MG63 (cell line): Measurements from ENCODE around the gene MDM4. TPM values are rescaled to one million over a fixed set of nuclear protein-coding genes. Genes with fewer than 3 reads are reported as not detected.
"Not testable (repeated sequence)": the region's sequence is repeated elsewhere in the genome, so short reads cannot be mapped to it uniquely, and the experiment has no call there.

Experiments used
- DNase-seq: peaks from one replicate; pipeline ENCODE4 v3.0.0-alpha.2; 2020
- H3K27me3 ChIP-seq: fragments of 250-450 bp; sonication (Bioruptor Pico); 2 replicates; pipeline ENCODE4 v1.5.1; 2020; ENCODE audit warnings: mild to moderate bottlenecking, moderate library complexity
- H3K36me3 ChIP-seq: fragments of 250-450 bp; sonication (Bioruptor Pico); 2 replicates; pipeline ENCODE4 v1.5.1; 2020; ENCODE audit warnings: mild to moderate bottlenecking, moderate library complexity
- H3K4me3 ChIP-seq: fragments of 250-450 bp; sonication (Bioruptor Pico); 2 replicates; pipeline ENCODE4 v1.5.1; 2020; ENCODE audit warnings: mild to moderate bottlenecking, moderate library complexity
- H3K9me3 ChIP-seq: fragments of 250-450 bp; sonication (Bioruptor Pico); 2 replicates; pipeline ENCODE4 v1.5.1; 2020; ENCODE audit warnings: mild to moderate bottlenecking, moderate library complexity
- total RNA-seq: library from RNA; depleted of rRNA; stranded (reverse); fragments of >200 nt; shearing (Covaris generic); gene quantifications from 2 replicates; pipeline ENCODE4 v1.2.3, GENCODE V29; 2014; ENCODE audit warnings: low replicate concordance

MDM4 gene
- total RNA-seq, 1 experiment from 2014 or later, result 6.6 TPM

DNA sequence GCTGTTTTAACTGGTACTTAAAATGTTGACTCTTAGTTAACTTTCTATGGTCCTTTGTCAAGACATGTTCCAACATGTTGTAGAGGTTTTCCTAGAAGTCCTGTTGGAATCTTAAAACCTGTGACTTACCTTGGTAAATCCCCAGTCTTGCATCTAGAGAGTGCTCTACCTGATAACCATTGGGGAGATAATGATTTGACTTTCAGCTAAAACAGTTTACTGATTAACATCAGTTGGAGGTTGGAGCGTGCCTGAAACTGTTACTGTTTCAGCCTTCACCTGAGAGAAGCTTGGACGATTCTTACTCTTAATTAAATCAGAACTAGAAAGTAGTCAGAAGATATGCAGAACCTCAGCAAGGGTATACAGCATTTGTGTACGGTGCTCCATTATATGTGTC, 8.8 kb downstream of the MDM4 start:
- no peak for DNase-seq
- H3K36me3 ChIP-seq, result peaks cover 92% of the 10 kb centered on the region
- no peak overlapping the region for H3K4me3 ChIP-seq
- H3K9me3 ChIP-seq, result peaks cover 10% of the 10 kb centered on the region
- H3K27me3 ChIP-seq, result no peaks in the 10 kb centered on the region

DNA sequence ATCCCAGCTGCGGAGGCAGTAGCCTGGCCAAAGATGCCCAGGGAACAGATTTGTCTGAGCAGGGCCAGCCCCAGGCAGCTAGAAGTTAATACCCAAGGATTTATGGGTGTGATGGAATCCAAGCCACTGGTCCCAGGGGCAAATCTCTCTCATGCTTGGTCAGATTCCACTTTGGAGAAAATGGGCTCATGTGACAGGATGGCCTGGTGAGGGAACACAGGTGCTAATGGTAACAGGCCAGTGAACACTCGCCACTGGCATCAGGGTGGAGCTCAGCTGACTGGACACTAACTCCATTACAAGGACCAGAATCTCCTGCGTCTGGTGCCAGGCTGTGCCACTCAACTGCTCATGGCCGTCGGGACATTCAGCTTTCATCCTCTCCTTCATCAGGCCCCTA, 12.0 kb downstream of the MDM4 start:
- Histone ChIP-seq H3K9me3 (0 out of 2 replicates have a peak, but pooled peaks cover 3% of the 10 kb centered on the region), H3K4me3 (no peak overlapping the region), H3K27me3 (no peaks in the 10 kb centered on the region), H3K36me3 (peaks cover 93% of the 10 kb centered on the region)
- no peak for DNase-seq

DNA sequence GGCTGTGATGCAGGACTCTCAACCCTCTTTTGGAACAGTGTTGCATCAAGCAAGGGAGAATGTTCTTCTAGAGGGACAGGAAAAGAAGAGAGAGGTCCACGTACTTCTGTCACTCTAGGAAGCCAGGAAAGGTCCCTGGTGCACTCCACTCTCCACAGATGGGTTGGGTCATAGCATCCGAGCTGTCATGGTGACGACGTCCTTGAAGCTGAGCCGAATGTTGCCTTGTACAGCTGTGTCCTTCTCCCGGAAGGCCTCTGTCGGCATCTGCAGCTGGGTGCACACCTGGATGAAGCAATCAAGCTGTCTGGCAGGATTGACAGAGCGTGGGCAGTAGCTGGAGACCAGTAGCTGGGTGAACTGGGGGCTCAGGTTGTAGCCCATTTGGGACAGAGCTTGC, 12.5 kb downstream of the MDM4 start:
- no peak for DNase-seq
- no peaks in the 10 kb centered on the region for H3K27me3 ChIP-seq
- 0 out of 2 replicates have a peak, but pooled peaks cover under 1% of the 10 kb centered on the region for H3K9me3 ChIP-seq
- H3K4me3 ChIP-seq, result no peak overlapping the region
- peaks cover 93% of the 10 kb centered on the region for H3K36me3 ChIP-seq

DNA sequence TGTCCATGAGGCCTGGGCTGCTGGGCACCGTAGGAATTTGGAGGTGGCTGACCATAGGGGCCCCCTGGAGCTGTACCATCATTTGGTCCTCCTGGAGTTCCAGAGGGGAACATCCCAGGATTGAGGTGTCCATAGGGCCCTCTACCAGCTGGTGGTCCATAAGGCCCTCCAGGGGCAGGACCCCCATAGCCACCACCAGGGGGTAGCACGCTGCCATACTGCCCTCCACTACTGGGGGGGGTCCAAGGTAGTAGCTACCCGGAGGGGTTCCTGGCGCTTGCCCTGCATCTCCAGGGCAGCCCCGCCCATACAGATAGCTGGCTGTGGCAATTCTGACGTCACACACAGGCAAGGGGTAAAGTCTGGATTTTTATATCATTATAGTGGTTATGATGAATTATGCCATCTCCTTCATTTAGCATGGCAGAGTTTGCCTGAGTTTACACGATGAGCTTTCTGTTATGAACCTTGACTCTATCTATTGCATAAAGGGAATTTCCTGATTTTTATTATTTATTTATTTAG, 13.2 kb downstream of the MDM4 start:
- no peak overlapping the region for H3K4me3 ChIP-seq
- H3K36me3 ChIP-seq, result peaks cover 91% of the 10 kb centered on the region
- H3K9me3 ChIP-seq, result no peaks in the 10 kb centered on the region
- H3K27me3 ChIP-seq, result no peaks in the 10 kb centered on the region
- DNase-seq, result no peak

DNA sequence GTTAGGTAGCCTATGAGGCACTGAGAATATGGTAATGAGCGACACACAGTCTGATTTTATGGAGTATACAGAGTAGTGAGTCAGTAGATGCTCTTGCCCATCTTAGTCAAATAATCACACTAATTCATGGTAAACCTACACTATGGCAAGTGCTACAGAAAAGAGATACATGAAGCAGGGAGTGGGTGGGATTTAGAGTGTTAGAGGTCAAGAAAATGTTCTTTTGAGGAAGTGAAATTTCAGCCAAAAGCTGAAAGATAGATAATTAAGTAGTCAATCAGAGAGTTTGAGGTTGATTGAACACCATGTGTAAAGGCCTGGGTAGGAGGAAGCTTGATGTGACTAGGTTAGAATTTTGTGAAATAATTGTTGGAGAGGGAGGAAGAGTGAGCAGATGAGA, 14.7 kb downstream of the MDM4 start:
- no peaks in the 10 kb centered on the region for H3K27me3 ChIP-seq
- H3K9me3 ChIP-seq, result no peaks in the 10 kb centered on the region
- DNase-seq, result no peak
- peaks cover 90% of the 10 kb centered on the region for H3K36me3 ChIP-seq
- H3K4me3 ChIP-seq, result no peak overlapping the region

DNA sequence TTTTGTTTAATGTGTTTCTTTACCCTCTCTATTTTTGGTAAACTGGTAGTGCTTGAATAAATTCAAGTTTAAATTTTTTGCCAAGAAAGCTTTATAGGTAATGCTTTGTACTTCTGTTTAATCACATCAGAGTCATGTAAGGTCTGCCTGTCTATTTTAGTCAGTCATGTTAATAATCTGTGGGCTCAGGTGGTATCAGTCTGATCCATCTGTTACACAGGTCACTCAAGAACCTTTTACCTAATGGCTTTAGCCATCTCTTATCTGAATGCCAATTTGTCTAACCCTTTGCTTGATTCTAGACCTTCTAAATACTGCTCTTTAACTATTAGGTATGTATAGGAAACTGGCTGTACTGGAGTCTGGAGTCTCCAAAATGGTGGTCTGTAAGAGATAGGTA, 16.6 kb downstream of the MDM4 start:
- Histone ChIP-seq H3K9me3 (no peaks in the 10 kb centered on the region), H3K36me3 (peaks cover 86% of the 10 kb centered on the region), H3K27me3 (no peaks in the 10 kb centered on the region), H3K4me3 (no peak overlapping the region)
- no peak for DNase-seq

DNA sequence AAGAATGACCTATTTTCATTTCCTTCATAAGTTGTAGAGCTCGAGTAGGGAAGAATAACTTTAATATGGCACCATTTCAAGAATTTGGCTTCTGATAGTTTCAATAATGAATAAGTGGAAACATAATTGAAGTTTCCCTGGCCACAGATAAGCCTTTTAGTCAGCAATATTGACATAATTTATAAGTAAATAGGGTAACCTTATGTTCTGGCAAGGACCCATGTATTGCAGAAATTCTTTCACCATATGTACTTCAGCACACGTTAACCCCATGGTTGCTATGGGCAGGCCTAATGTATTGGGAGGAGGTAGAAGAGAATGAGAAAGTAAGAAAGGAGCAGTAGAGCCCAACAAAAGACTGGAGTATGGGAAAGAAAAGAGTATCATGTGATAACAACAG, 25.4 kb downstream of the MDM4 start:
- no peak for DNase-seq
- Histone ChIP-seq H3K36me3 (peaks cover 91% of the 10 kb centered on the region), H3K27me3 (no peaks in the 10 kb centered on the region), H3K9me3 (no peaks in the 10 kb centered on the region), H3K4me3 (no peak overlapping the region)

DNA sequence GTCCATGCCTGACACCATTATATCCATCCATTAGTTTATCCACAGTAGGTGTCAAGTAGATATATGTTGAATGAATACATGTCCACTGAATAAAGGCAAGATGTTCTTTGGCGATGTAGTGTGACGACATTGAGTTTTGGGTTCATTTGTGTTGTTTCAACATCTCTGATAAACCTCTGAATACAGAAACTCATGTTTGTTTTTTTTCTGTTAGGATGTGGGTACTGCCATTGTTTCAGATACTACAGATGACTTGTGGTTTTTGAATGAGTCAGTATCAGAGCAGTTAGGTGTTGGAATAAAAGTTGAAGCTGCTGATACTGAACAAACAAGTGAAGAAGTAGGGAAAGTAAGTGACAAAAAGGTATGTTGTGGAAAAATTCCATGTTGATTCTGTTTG, 28.1 kb downstream of the MDM4 start:
- peaks cover 98% of the 10 kb centered on the region for H3K36me3 ChIP-seq
- no peak for DNase-seq
- no peak overlapping the region for H3K4me3 ChIP-seq
- no peaks in the 10 kb centered on the region for H3K27me3 ChIP-seq
- H3K9me3 ChIP-seq, result no peaks in the 10 kb centered on the region

DNA sequence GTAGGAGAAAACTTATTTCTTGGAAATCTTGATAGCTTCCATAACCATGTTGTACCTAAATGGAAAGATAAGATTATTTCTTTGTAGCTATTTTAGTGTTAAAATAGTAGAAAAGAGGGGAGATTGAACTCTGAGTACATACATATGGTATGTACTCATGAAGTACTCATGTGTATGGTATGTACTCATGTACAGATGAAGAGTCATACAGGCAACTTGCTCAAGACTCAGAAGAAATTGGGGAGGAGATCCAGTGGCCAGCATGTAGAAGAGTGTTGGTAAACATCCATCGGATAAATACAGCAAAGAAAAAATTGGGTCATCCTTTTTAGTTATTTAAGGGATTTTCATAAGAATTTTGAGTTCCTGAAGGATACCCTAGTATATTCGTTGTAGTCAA, 29.0 kb downstream of the MDM4 start:
- no peak for DNase-seq
- no peaks in the 10 kb centered on the region for H3K9me3 ChIP-seq
- peaks cover 100% of the 10 kb centered on the region for H3K36me3 ChIP-seq
- H3K27me3 ChIP-seq, result no peaks in the 10 kb centered on the region
- no peak overlapping the region for H3K4me3 ChIP-seq

DNA sequence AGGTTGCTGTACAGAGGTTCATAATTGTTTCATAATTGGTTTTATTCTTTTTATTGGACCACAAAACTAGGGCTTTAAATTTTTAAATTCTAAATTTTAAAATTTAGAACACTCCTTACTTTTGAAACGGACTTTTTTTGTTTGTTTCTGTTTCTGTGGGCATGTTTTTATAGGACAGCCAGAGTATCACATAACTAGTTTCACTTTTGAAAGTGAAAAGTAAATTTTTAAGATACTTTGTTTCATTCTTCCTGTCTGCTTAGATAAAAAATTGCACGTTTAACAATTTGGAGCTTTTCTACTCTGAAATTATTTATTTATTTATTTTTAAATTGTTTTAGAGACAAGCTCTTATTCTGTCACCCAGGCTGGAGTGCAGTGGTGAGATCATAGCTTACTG, 29.7 kb downstream of the MDM4 start:
- no peak for DNase-seq
- Histone ChIP-seq H3K36me3 (peaks cover 100% of the 10 kb centered on the region), H3K4me3 (no peak overlapping the region), H3K27me3 (no peaks in the 10 kb centered on the region), H3K9me3 (no peaks in the 10 kb centered on the region)

DNA sequence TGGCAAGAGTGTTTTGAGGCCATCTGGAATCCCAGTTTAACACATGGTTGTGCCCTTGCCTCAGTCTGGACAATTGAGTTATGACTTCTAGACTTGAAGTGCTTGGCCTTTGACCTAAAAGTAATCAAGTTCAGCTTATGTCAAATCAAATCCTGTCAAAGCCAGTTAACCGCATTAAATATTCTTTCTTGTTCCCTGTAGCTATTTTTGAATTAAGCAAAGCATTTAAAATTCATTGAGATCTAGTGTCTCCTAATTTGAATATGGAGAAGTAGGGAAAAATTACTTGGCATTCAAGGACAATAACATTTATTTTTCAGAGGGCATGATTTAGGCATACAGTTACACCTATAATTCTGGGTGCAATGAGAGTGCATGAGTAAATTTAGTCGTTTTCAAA, 32.1 kb downstream of the MDM4 start:
- Histone ChIP-seq H3K9me3 (no peaks in the 10 kb centered on the region), H3K4me3 (no peak overlapping the region), H3K36me3 (peaks cover 96% of the 10 kb centered on the region), H3K27me3 (no peaks in the 10 kb centered on the region)
- DNase-seq, result no peak

DNA sequence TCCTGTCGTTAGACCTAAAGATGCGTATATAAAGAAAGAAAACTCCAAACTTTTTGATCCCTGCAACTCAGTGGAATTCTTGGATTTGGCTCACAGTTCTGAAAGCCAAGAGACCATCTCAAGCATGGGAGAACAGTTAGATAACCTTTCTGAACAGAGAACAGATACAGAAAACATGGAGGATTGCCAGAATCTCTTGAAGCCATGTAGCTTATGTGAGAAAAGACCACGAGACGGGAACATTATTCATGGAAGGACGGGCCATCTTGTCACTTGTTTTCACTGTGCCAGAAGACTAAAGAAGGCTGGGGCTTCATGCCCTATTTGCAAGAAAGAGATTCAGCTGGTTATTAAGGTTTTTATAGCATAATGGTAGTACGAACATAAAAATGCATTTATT, 33.1 kb downstream of the MDM4 start:
- no peaks in the 10 kb centered on the region for H3K27me3 ChIP-seq
- DNase-seq, result no peak
- no peaks in the 10 kb centered on the region for H3K9me3 ChIP-seq
- peaks cover 96% of the 10 kb centered on the region for H3K36me3 ChIP-seq
- no peak overlapping the region for H3K4me3 ChIP-seq

DNA sequence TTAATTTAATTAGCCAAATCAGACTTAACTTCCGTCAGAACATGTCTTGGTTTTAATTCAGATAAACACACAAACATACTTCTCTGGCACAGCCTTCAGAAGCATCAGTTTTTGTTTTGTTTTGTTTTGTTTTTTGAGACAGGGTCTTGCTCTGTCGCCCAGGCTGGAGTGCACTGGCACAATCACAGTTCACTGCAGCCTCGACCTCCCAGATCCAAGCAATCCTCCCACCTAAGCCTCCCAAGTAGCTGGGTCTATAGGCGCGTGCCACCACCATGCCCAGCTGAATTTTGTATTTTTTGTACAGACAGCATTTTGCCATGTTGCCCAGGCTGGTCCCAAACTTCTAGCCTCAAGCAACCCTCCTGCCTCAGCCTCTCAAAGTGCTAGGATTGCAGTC, 34.7 kb downstream of the MDM4 start:
- Histone ChIP-seq H3K27me3 (no peaks in the 10 kb centered on the region), H3K9me3 (no peaks in the 10 kb centered on the region), H3K36me3 (peaks cover 87% of the 10 kb centered on the region), H3K4me3 (no peak overlapping the region)
- DNase-seq, result no peak

DNA sequence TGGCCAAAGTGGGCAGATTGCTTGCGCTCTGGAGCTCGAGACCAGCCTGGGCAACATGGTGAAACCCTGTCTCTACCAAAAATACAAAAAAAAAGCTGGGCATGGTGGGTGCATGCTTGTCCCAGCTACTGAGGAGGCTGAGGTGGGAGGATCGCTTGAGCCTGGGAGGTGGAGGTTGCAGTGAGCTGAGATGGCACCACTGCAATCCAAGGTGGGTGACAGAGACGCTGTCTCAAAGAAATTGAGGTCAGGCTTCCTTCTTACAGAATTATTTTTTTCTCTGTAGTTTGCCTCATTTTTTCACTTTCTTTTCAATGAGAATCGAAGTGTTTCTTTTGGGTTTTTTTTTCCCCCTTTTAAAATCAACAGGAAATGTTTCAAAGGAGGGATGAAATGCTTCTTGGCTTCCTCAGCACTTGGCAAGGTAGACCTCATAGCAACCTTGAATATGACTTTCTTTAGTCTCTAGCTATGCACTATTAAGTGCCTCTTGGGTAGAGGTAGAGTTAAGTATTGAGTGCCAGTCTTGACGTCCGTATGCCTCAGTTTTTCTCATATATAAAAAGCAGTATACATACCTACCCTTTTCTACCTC, 40.3 kb downstream of the MDM4 start:
- peaks cover 57% of the 10 kb centered on the region for H3K36me3 ChIP-seq
- H3K27me3 ChIP-seq, result no peaks in the 10 kb centered on the region
- no peak overlapping the region for H3K4me3 ChIP-seq
- no peaks in the 10 kb centered on the region for H3K9me3 ChIP-seq
- DNase-seq, result no peak

DNA sequence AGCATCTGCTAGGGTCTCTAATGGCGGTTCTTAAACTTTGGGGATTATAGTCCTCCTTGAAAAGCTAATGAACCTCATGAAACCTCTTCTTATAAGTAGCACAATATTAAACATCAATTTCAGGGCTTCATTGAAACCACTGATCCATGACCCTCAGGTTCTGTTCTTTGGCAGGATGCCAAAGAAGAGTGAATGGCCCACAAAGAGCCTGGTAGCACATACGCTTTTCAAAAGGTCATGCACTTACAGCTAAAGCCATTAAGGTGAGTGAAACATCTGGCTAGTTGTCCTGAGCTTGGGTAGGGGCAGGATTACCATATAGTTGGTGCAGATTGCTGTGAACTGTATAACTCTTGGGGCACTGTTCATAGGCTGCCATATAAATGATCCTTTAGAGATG, 42.3 kb downstream of the MDM4 start:
- Histone ChIP-seq H3K27me3 (no peaks in the 10 kb centered on the region), H3K4me3 (no peak overlapping the region), H3K36me3 (peaks cover 44% of the 10 kb centered on the region), H3K9me3 (no peaks in the 10 kb centered on the region)
- DNase-seq, result no peak

DNA sequence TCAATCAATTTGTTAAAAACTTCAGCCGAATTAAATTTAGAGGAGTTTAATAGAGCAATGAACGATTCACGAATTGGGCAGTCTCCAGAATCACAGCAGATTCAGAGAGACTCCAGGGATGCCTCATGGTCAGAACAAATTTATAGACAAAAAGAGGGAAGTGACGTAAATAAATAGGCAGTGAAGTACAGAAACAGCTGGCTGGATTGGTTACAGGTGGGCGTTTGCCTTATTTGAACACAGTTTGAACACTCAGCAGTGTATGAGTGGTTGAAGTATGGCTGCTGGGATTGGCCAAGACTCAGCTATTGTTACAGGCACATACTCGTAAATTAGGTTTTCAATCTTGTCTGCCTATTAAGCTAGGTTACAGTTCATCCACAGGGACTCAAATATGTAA, 43.8 kb downstream of the MDM4 start:
- DNase-seq, H3K9me3 ChIP-seq, H3K4me3 ChIP-seq, H3K27me3 ChIP-seq: not testable (repeated sequence)
- H3K36me3 ChIP-seq, result peaks cover 31% of the 10 kb centered on the region

DNA sequence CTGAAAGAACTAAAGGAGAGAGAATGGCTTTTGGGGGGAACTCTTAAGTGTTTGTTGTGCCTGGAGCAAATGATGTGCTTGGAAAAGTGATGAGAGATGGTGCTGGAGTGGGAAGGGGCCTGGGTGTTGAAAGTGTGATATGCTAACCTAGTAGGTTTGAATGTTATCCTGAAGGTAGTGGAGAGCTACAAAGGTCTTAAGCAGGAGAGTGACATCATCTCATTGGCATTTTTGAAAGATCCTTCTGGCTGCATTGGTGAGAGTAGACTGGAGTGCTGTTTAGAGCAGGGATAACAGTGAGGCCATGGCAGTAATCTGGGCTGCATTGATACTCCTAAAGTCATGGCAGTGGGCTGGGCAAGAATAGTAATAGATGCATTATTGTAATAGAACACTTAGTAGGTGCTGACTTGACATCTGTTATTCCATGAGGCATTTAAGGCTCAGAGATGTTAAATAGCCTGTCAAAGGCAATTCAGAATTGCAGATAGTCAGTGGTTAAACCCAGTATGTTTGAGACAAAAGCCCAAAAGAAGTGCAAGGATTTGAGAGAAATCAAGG, 44.5 kb downstream of the MDM4 start:
- DNase-seq, result no peak
- H3K9me3 ChIP-seq, result no peaks in the 10 kb centered on the region
- no peak overlapping the region for H3K4me3 ChIP-seq
- H3K27me3 ChIP-seq, result no peaks in the 10 kb centered on the region
- H3K36me3 ChIP-seq, result peaks cover 31% of the 10 kb centered on the region
